ENCODE results near the gene CCDC57. TPM values are rescaled to one million over a fixed set of nuclear protein-coding genes. Genes with fewer than 3 reads are reported as not detected.

The CCDC57 gene
- polyA plus RNA-seq, 1 donor (not counting 4 experiments of a cell fraction or from before 2014, with no cell fraction given), result 19.2 TPM

- Histone ChIP-seq H4K20me1 (ENCODE audit: control insufficient read depth, extremely low read depth, insufficient read depth, low read length) (peaks cover 31% of the 10 kb centered on the region), H3K79me2 (ENCODE audit: control insufficient read depth, insufficient read depth, low read length) (peaks cover 52% of the 10 kb centered on the region), H3K27ac (ENCODE audit: control insufficient read depth, insufficient read depth, low read length) (no peak overlapping the region), H3K4me1 (ENCODE audit: control insufficient read depth, extremely low read depth, insufficient read depth, low read length) (no peaks in the 10 kb centered on the region), H3K4me3 (ENCODE audit: control insufficient read depth in 2 of 3, extremely low read depth in 1 of 3, insufficient read depth in 2 of 3, low read depth in 1 of 3, low read length in 3 of 3) (no peak overlapping the region), H3K9me3 (ENCODE audit: control insufficient read depth, low read depth, low read length) (no peaks in the 10 kb centered on the region), H2AFZ (ENCODE audit: control insufficient read depth, low read length) (no peak overlapping the region), H3K4me2 (ENCODE audit: control insufficient read depth, extremely low read depth, insufficient read depth, low read depth, low read length) (no peak overlapping the region), H3K27me3 (ENCODE audit: control insufficient read depth, extremely low read depth, insufficient read depth, low read length) (no peaks in the 10 kb centered on the region), H3K9me1 (ENCODE audit: control insufficient read depth, extremely low read depth, insufficient read depth, low read length) (no peaks in the 10 kb centered on the region), H3K9ac (ENCODE audit: control insufficient read depth, extremely low read depth, insufficient read depth, low read length) (no peak overlapping the region), H3K36me3 (ENCODE audit: control insufficient read depth in 2 of 2, extremely low read depth in 1 of 2, insufficient read depth in 2 of 2, low read length in 2 of 2) (peaks cover 60 to 67% of the 10 kb centered on the region in 2 experiments)
- DNase-seq (ENCODE audit: low read depth, low spot score) (no peak), FAIRE-seq (no peak)
- TF ChIP-seq EZH2 (IDR thresholded peaks at IDR 0.05; ENCODE audit: low read length) (no peak), CTCF (optimal IDR thresholded peaks at IDR 0.05 in 1 of 3, IDR thresholded peaks at IDR 0.05 in 1 of 3, conservative IDR thresholded peaks at IDR 0.05 in 1 of 3; ENCODE audit: extremely low read depth in 1 of 3, insufficient read depth in 2 of 3, low read length in 3 of 3) (no peak)
- dilution Hi-C loops (cut with MboI; ENCODE audit: extremely low pct_ligation_motif_present, low sequenced_read_pairs), result no loop called here
Measured at GRCh38 chr17:82087961-82088837, 124.4 kb downstream of the CCDC57 start.

- FAIRE-seq, result no peak
- Histone ChIP-seq H3K36me3 (ENCODE audit: control insufficient read depth in 2 of 2, extremely low read depth in 1 of 2, insufficient read depth in 2 of 2, low read length in 2 of 2) (peaks cover 66 to 70% of the 10 kb centered on the region in 2 experiments), H3K79me2 (ENCODE audit: control insufficient read depth, insufficient read depth, low read length) (peaks cover 48% of the 10 kb centered on the region), H3K27me3 (ENCODE audit: control insufficient read depth, extremely low read depth, insufficient read depth, low read length) (no peaks in the 10 kb centered on the region), H3K4me2 (ENCODE audit: control insufficient read depth, extremely low read depth, insufficient read depth, low read depth, low read length) (no peak overlapping the region), H3K27ac (ENCODE audit: control insufficient read depth, insufficient read depth, low read length) (no peak overlapping the region), H3K9ac (ENCODE audit: control insufficient read depth, extremely low read depth, insufficient read depth, low read length) (no peak overlapping the region), H3K4me3 (ENCODE audit: control insufficient read depth in 2 of 3, extremely low read depth in 1 of 3, insufficient read depth in 2 of 3, low read depth in 1 of 3, low read length in 3 of 3) (no peak overlapping the region), H3K9me3 (ENCODE audit: control insufficient read depth, low read depth, low read length) (no peaks in the 10 kb centered on the region), H3K9me1 (ENCODE audit: control insufficient read depth, extremely low read depth, insufficient read depth, low read length) (no peaks in the 10 kb centered on the region), H3K4me1 (ENCODE audit: control insufficient read depth, extremely low read depth, insufficient read depth, low read length) (no peaks in the 10 kb centered on the region), H2AFZ (ENCODE audit: control insufficient read depth, low read length) (no peak overlapping the region), H4K20me1 (ENCODE audit: control insufficient read depth, extremely low read depth, insufficient read depth, low read length) (peaks cover 31% of the 10 kb centered on the region)
- dilution Hi-C loops (cut with MboI; ENCODE audit: extremely low pct_ligation_motif_present, low sequenced_read_pairs), result no loop called here
- no peak for DNase-seq (ENCODE audit: low read depth, low spot score)
- TF ChIP-seq EZH2 (IDR thresholded peaks at IDR 0.05; ENCODE audit: low read length) (no peak), CTCF (optimal IDR thresholded peaks at IDR 0.05 in 1 of 3, IDR thresholded peaks at IDR 0.05 in 1 of 3, conservative IDR thresholded peaks at IDR 0.05 in 1 of 3; ENCODE audit: extremely low read depth in 1 of 3, insufficient read depth in 2 of 3, low read length in 3 of 3) (no peak)
Measured at GRCh38 chr17:82086941-82087906, 125.4 kb downstream of the CCDC57 start.

All from keratinocyte (primary cell).